Gastroesophageal sphincter (tissue), 3 donors: ENCODE data around the gene ST6GALNAC3.

Source experiments
- CTCF ChIP-seq, 4 experiments: fragments of 200-600 bp in 2 of 4; fragments of 450-650 bp in 2 of 4; sonication (generic) in 1 of 4; IDR thresholded peaks; one replicate each; pipeline ENCODE4 v1.5.1; 2017 to 2019; ENCODE audit warnings: antibody characterized with exemption in 4 of 4, mild to moderate bottlenecking in 2 of 4, moderate library complexity in 2 of 4
- POLR2A ChIP-seq, 2 donors: fragments of 450-650 bp; IDR thresholded peaks; one replicate each; pipeline ENCODE4 v1.6.1; 2017; ENCODE audit warnings: antibody characterized with exemption in 2 of 2, mild to moderate bottlenecking in 2 of 2, moderate library complexity in 1 of 2

GRCh38 chr1:76262601-76263000, 188.1 kb downstream of the ST6GALNAC3 start:
- no peak for TF ChIP-seq CTCF (IDR thresholded peaks at IDR 0.05)
- TF ChIP-seq POLR2A (IDR thresholded peaks at IDR 0.05), result no peak
